Smooth muscle cell (in vitro differentiated cells): ENCODE data around the gene NRG4. TPM values are rescaled to one million over a fixed set of nuclear protein-coding genes. Genes with fewer than 3 reads are reported as not detected.

Source experiments
- DNase-seq: peaks from one replicate; lab custom pipeline; 2025; ENCODE audit not compliant: unreplicated experiment; lab: John Stamatoyannopoulos, UW
- H2AFZ ChIP-seq: fragments of 200-600 bp; sonication (generic); 2 replicates; pipeline ENCODE4 v1.6.0; 2016; ENCODE audit warnings: antibody characterized with exemption, low read depth, mild to moderate bottlenecking
- H3F3A ChIP-seq: fragments of 200-600 bp; sonication (generic); 2 replicates; pipeline ENCODE4 v1.6.0; 2017; ENCODE audit warnings: antibody characterized with exemption, low read depth
- H3K27ac ChIP-seq: fragments of 200-600 bp; sonication (generic); 2 replicates; pipeline ENCODE4 v1.5.1; 2016; ENCODE audit warnings: low read depth, mild to moderate bottlenecking
- H3K27me3 ChIP-seq: fragments of 200-600 bp; sonication (generic); 2 replicates; pipeline ENCODE4 v1.6.1; 2016; ENCODE audit warnings: low read depth, mild to moderate bottlenecking
- H3K36me3 ChIP-seq: fragments of 200-600 bp; sonication (generic); 2 replicates; pipeline ENCODE4 v1.5.1; 2016; ENCODE audit warnings: low read depth
- H3K4me1 ChIP-seq: fragments of 200-600 bp; sonication (generic); 2 replicates; pipeline ENCODE4 v1.5.1; 2016; ENCODE audit warnings: low read depth
- H3K4me2 ChIP-seq: fragments of 200-600 bp; sonication (generic); 2 replicates; pipeline ENCODE4 v1.6.0; 2016; ENCODE audit warnings: mild to moderate bottlenecking
- H3K4me3 ChIP-seq: fragments of 200-600 bp; sonication (generic); 2 replicates; pipeline ENCODE4 v1.5.1; 2016; ENCODE audit warnings: mild to moderate bottlenecking
- H3K79me2 ChIP-seq: fragments of 200-600 bp; sonication (generic); 2 replicates; pipeline ENCODE4 v1.6.0; 2016; ENCODE audit warnings: low read depth, mild to moderate bottlenecking
- H3K9ac ChIP-seq: fragments of 200-600 bp; sonication (generic); 2 replicates; pipeline ENCODE4 v1.6.0; 2016; ENCODE audit warnings: low read depth
- H3K9me3 ChIP-seq: fragments of 200-600 bp; sonication (generic); replicated peaks from 2 replicates; pipeline ENCODE4 v1.5.1; 2016; ENCODE audit warnings: low read depth
- H4K20me1 ChIP-seq: fragments of 200-600 bp; sonication (generic); 2 replicates; pipeline ENCODE4 v1.6.0; 2016; ENCODE audit warnings: low read depth
- CTCF ChIP-seq: fragments of 200-600 bp; sonication (generic); IDR thresholded peaks from 2 replicates; pipeline ENCODE4 v1.5.1; 2017; ENCODE audit warnings: borderline replicate concordance, mild to moderate bottlenecking, antibody characterized with exemption; ENCODE audit not compliant: insufficient read depth, poor library complexity, severe bottlenecking
- WGBS: methylation state at CpG from one replicate; pipeline ENCODE4 v1.1.7; 2016; ENCODE audit warnings: low lambda C conversion rate; 5-methylcytosine and 5-hydroxymethylcytosine counted together
- polyA plus RNA-seq: library from polyadenylated mRNA; unstranded; fragments of >200 nt; fragmentation: Nextera tagmentation; extraction: Ambion mirVana; gene quantifications from 2 replicates; pipeline ENCODE4 v1.2.1, GENCODE V29; 2016
- total RNA-seq: library from RNA; depleted of rRNA; stranded (reverse); fragments of >200 nt; gene quantifications from 2 replicates; pipeline ENCODE4 v1.2.3, GENCODE V29; 2014

Gene NRG4
- total and polyA plus RNA-seq, 2 experiments from 2014 or later: 0.30 TPM; not detected in 1

- Histone ChIP-seq H3K27me3 (no peaks in the 10 kb centered on the region), H3K27ac (no peak overlapping the region), H4K20me1 (peaks cover 81% of the 10 kb centered on the region), H3K9ac (no peak overlapping the region), H3K79me2 (peaks cover 17% of the 10 kb centered on the region), H3K4me1 (no peaks in the 10 kb centered on the region), H3K36me3 (peaks cover 17% of the 10 kb centered on the region), H3F3A (no peaks in the 10 kb centered on the region), H3K9me3 (no peaks in the 10 kb centered on the region), H2AFZ (no peak overlapping the region), H3K4me3 (no peak overlapping the region), H3K4me2 (no peak overlapping the region)
- WGBS: 70% methylated on average over 9 of the region's 9 CpGs
- TF ChIP-seq CTCF: peak; percentile 31
- DNase-seq: no peak
These were observed 83.3 kb downstream of the NRG4 start for GRCh38 chr15:75928680-75929608.

GRCh38 chr15:75927601-75928000 lies 84.6 kb downstream of the NRG4 start:
- WGBS: 92% methylated on average over 4 of the region's 4 CpGs

GRCh38 chr15:75926931-75927330 lies 85.3 kb downstream of the NRG4 start:
- peaks cover 9% of the 10 kb centered on the region for H3K36me3 ChIP-seq
- no peaks in the 10 kb centered on the region for H3K9me3 ChIP-seq
- no peak for DNase-seq
- no peaks in the 10 kb centered on the region for H3F3A ChIP-seq
- no peak overlapping the region for H3K4me2 ChIP-seq
- no peak for TF ChIP-seq CTCF
- H3K79me2 ChIP-seq: peaks cover 17% of the 10 kb centered on the region
- no peaks in the 10 kb centered on the region for H3K27me3 ChIP-seq
- H3K27ac ChIP-seq: no peak overlapping the region
- no peak overlapping the region for H3K9ac ChIP-seq
- H4K20me1 ChIP-seq: peaks cover 96% of the 10 kb centered on the region
- 68% methylated on average over 3 of the region's 3 CpGs for WGBS
- no peak overlapping the region for H2AFZ ChIP-seq
- no peak overlapping the region for H3K4me3 ChIP-seq
- no peaks in the 10 kb centered on the region for H3K4me1 ChIP-seq

More at GRCh38 chr15:75927601-75928000, 84.6 kb downstream of the NRG4 start:
- no peaks in the 10 kb centered on the region for H3K4me1 ChIP-seq
- H3K9me3 ChIP-seq: no peaks in the 10 kb centered on the region
- no peak for DNase-seq
- H3K27ac ChIP-seq: no peak overlapping the region
- H3K4me2 ChIP-seq: no peak overlapping the region
- no peaks in the 10 kb centered on the region for H3K27me3 ChIP-seq
- H3K79me2 ChIP-seq: peaks cover 17% of the 10 kb centered on the region
- H2AFZ ChIP-seq: no peak overlapping the region
- H3K36me3 ChIP-seq: peaks cover 14% of the 10 kb centered on the region
- H3K4me3 ChIP-seq: no peak overlapping the region
- no peak overlapping the region for H3K9ac ChIP-seq
- H3F3A ChIP-seq: no peaks in the 10 kb centered on the region
- peaks cover 93% of the 10 kb centered on the region for H4K20me1 ChIP-seq
- no peak for TF ChIP-seq CTCF
